ENCODE data around the gene FAM193B.
"Not testable (repeated sequence)": the region's sequence is repeated elsewhere in the genome, so short reads cannot be mapped to it uniquely, and the experiment has no call there.

FAM193B gene

DNA sequence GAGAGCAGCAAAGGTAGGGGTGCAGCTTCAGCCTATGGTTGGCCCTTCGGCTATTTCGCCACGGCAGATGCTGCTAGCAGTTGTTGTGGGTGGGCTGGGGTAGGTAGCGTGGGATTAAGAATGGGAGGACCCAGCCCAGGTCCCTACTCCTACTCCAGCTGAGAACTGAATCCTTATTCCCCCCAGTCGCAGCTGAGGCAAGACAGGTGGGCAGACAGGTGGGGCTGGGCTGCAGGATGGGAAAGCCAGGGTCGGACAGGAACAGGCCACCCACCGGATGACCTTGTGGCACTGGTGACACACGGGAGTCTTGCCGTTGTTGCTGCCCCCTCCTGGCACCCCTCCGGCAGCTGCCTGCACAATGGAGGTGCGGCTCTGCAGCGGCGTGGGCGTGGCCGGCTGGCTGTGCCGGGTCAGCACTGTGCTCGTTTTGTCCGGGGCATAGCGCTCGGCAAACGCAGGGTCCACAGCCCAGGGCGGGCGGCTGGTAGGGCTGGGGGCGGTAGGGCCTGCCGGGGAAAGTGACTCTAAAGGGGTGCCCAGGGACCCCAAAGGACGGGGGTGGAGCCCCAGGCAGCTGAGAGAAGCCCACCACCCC lies 65.1 kb downstream of the FAM193B start:
- DNase-seq (ENCODE audit: low read depth, low spot score): no peak
- in situ Hi-C loops (cut with HindIII; ENCODE audit: low sequenced_read_pairs): no loop called here
- TF ChIP-seq, protein P1, sequence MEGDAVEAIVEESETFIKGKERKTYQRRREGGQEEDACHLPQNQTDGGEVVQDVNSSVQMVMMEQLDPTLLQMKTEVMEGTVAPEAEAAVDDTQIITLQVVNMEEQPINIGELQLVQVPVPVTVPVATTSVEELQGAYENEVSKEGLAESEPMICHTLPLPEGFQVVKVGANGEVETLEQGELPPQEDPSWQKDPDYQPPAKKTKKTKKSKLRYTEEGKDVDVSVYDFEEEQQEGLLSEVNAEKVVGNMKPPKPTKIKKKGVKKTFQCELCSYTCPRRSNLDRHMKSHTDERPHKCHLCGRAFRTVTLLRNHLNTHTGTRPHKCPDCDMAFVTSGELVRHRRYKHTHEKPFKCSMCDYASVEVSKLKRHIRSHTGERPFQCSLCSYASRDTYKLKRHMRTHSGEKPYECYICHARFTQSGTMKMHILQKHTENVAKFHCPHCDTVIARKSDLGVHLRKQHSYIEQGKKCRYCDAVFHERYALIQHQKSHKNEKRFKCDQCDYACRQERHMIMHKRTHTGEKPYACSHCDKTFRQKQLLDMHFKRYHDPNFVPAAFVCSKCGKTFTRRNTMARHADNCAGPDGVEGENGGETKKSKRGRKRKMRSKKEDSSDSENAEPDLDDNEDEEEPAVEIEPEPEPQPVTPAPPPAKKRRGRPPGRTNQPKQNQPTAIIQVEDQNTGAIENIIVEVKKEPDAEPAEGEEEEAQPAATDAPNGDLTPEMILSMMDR (IDR thresholded peaks at IDR 0.05; ENCODE audit: low read depth, low read length): peak; percentile 25
- H3K4me3 ChIP-seq (ENCODE audit: low read depth, low read length): no peak overlapping the region

DNA sequence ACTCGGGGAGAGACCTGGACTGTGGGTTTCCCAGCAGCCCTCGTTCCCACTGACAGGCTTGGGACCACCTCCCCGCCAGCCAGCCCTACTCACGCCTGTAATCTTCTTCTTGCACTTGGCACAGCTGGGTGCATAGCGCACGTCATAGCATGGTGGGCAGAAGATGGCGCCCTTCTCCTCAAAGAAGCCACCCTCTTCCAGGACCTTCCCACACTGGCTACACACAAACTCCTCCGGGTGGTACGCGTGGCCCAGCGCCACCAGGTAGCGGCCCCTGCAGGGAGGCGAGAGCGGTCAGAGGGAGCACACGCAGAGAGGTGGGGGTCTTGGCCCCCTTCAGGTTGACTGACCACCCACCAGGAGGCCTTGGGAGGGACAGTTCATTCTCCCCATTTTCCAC lies 66.4 kb downstream of the FAM193B start:
- no peak for DNase-seq (ENCODE audit: low read depth, low spot score)
- TF ChIP-seq, protein P1 (IDR thresholded peaks at IDR 0.05; ENCODE audit: low read depth, low read length): no peak
- in situ Hi-C loops (cut with HindIII; ENCODE audit: low sequenced_read_pairs): no loop called here
- H3K4me3 ChIP-seq (ENCODE audit: low read depth, low read length): no peak overlapping the region

DNA sequence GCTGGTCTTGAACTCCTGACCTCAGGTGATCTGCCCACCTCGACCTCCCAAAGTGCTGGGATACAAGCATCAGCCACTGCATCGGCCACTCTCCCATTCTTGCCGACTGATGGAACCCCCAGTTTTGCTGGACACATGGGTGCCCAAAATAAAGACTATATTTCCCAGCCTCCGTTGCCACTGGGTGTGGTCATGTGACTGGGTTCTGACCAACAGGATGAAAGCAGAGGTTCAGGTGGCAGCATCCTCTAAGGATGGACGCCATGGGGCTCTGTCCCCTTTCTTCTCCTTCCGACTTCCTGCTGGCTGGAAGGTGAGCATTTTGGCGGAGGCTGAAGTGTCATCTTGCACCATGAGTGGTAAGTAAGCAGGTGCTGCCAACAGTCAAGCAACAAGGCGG lies 67.2 kb downstream of the FAM193B start:
- TF ChIP-seq, protein P1 (IDR thresholded peaks at IDR 0.05; ENCODE audit: low read depth, low read length): no peak
- in situ Hi-C loops (cut with HindIII; ENCODE audit: low sequenced_read_pairs): no loop called here
- DNase-seq (ENCODE audit: low read depth, low spot score): no peak
- no peak overlapping the region for H3K4me3 ChIP-seq (ENCODE audit: low read depth, low read length)

DNA sequence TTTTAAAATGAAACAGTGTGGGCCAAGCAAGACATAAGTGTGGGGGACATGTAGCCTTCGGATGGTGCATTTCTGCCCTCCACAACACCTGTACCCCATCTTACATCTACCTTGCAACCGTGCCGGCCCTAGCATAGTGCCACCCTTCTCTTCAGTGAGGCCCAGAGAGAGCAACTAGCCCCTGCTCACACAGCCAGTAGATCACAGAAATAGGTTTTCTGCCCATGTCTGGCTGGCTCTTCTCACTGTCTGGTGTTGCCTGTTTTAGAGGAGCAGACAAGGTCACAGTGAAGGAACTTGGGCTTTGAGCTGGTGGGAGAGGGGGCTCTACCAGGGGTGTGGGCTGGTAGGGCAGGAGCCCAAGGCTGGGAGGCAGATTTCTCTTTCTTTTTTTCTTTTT lies 68.1 kb downstream of the FAM193B start:
- TF ChIP-seq, protein P1 (IDR thresholded peaks at IDR 0.05; ENCODE audit: low read depth, low read length): no peak
- in situ Hi-C loops (cut with HindIII; ENCODE audit: low sequenced_read_pairs): no loop called here
- no peak overlapping the region for H3K4me3 ChIP-seq (ENCODE audit: low read depth, low read length)
- DNase-seq (ENCODE audit: low read depth, low spot score): no peak

DNA sequence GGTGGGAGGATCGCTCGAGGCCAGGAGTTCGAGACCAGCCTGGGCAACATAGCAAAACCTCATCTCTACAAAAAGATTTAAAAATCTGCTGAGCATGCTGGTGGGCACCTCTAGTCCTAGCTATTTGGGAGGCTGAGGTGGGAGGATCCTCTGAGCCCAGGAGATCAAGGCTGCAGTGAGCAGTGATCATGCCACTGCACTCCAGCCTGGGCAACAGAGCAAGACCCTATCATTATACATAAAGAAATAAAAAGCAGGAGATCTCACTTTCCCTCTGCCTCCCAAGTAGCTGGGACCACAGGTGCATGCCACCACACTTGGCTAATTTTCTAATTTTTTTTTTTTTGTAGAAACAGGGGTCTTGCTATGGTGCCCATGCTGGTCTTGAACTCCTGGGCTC lies 68.6 kb downstream of the FAM193B start:
- DNase-seq (ENCODE audit: low read depth, low spot score); in situ Hi-C loops (cut with HindIII; ENCODE audit: low sequenced_read_pairs); H3K4me3 ChIP-seq (ENCODE audit: low read depth, low read length): not testable (repeated sequence)

DNA sequence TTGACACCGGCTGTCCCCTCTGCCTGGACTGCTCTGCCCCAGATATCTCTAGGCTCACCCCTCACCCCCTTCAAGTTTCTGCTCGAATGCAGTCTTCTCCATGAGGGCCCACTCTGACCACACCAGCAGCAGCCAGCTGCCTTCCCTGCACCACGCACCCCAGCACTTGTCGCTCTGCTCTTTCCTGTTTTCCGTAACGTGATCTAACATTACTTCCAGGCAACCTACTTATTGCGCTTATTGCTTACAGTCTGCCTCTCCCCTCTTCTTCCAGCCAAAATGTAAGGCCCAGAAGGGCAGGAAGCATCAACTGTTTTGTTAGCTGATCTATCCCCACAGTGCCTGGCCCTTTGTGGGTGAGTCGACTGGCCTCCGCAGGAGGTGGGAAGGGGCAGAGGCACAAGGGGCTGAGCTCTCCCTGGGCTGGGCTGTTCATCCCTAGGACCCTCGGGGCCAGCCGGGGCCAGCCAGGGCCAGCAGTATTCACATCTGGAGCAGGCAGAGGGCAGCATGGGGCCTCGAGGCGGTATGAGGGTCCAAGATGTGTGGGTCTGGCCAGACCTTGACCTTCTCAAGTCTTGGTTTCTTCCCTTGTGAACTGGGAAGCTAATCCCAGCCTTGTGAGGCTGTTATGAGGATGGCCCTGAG lies 69.3 kb downstream of the FAM193B start:
- no peak overlapping the region for H3K4me3 ChIP-seq (ENCODE audit: low read depth, low read length)
- peak; percentile 16 for DNase-seq (ENCODE audit: low read depth, low spot score)
- in situ Hi-C loops (cut with HindIII; ENCODE audit: low sequenced_read_pairs): no loop called here
- TF ChIP-seq, protein P1 (IDR thresholded peaks at IDR 0.05; ENCODE audit: low read depth, low read length): no peak

Measured in astrocyte of the spinal cord (primary cell).